GM21737 (cell line): ENCODE measurements around the gene ADGRE2.
A peak's percentile ranks its signal among the peaks of the same experiment; 100 is the strongest.

Source experiments
- ATAC-seq: cut with Tn5 transposase; IDR thresholded peaks from one replicate; pipeline ENCODE4 v1.9.1; 2021; ENCODE audit warnings: mild to moderate bottlenecking, moderate library complexity; ENCODE audit not compliant: unreplicated experiment

ADGRE2 gene

GRCh38 chr19:14748601-14749000, 29.8 kb downstream of the ADGRE2 start:
- ATAC-seq: no peak

GRCh38 chr19:14746886-14747285, 31.5 kb downstream of the ADGRE2 start:
- no peak for ATAC-seq

GRCh38 chr19:14735915-14736314, 42.4 kb downstream of the ADGRE2 start:
- no peak for ATAC-seq

- no peak for ATAC-seq
These were observed 44.8 kb downstream of the ADGRE2 start for GRCh38 chr19:14733574-14733973.

- ATAC-seq: no peak
These were observed 45.9 kb downstream of the ADGRE2 start for GRCh38 chr19:14732510-14732909.

- no peak for ATAC-seq
These were observed 47.2 kb downstream of the ADGRE2 start for GRCh38 chr19:14731200-14731599.

- ATAC-seq: no peak
These were observed 49.8 kb downstream of the ADGRE2 start for GRCh38 chr19:14728595-14728994.

GRCh38 chr19:14722127-14722526, 56.2 kb downstream of the ADGRE2 start:
- no peak for ATAC-seq

GRCh38 chr19:14719162-14719561, 59.2 kb downstream of the ADGRE2 start:
- ATAC-seq: no peak

- no peak for ATAC-seq
These were observed 59.7 kb downstream of the ADGRE2 start for GRCh38 chr19:14718522-14719116.

GRCh38 chr19:14715841-14716240, 62.5 kb downstream of the ADGRE2 start:
- no peak for ATAC-seq

- no peak for ATAC-seq
These were observed 73.9 kb downstream of the ADGRE2 start for GRCh38 chr19:14704450-14704849.

GRCh38 chr19:14703833-14704232, 74.5 kb downstream of the ADGRE2 start:
- no peak for ATAC-seq

GRCh38 chr19:14700711-14701375, 77.5 kb downstream of the ADGRE2 start:
- ATAC-seq: no peak

- no peak for ATAC-seq
These were observed 78.7 kb downstream of the ADGRE2 start for GRCh38 chr19:14699641-14700040.

GRCh38 chr19:14695471-14695870, 82.9 kb downstream of the ADGRE2 start:
- no peak for ATAC-seq

GRCh38 chr19:14694641-14695266, 83.6 kb downstream of the ADGRE2 start:
- ATAC-seq: no peak

- ATAC-seq: peak; percentile 86
These were observed 88.5 kb downstream of the ADGRE2 start, which contains the start of gene ZNF333 for GRCh38 chr19:14689598-14690503. Gene ZNF333, plus strand, starts transcription at chr19:14690048. Its CDS starts 3,444 bp downstream, at chr19:14693492.

GRCh38 chr19:14686411-14686810, 91.9 kb downstream of the ADGRE2 start:
- no peak for ATAC-seq

- ATAC-seq: no peak
These were observed 94.9 kb downstream of the ADGRE2 start for GRCh38 chr19:14683439-14683838.
